GM15510 (cell line): ENCODE measurements around the gene USP53.

Source experiments
- POLR2A ChIP-seq: IDR thresholded peaks from 3 replicates; pipeline ENCODE4 v1.6.1; 2011; ENCODE audit warnings: borderline replicate concordance; ENCODE audit not compliant: insufficient read length; ENCODE audit errors: extremely low read depth

Gene USP53

GRCh38 chr4:119290598-119290997, 78.1 kb downstream of the USP53 start:
- no peak for TF ChIP-seq POLR2A

GRCh38 chr4:119296356-119296755, 83.8 kb downstream of the USP53 start:
- no peak for TF ChIP-seq POLR2A

DNA sequence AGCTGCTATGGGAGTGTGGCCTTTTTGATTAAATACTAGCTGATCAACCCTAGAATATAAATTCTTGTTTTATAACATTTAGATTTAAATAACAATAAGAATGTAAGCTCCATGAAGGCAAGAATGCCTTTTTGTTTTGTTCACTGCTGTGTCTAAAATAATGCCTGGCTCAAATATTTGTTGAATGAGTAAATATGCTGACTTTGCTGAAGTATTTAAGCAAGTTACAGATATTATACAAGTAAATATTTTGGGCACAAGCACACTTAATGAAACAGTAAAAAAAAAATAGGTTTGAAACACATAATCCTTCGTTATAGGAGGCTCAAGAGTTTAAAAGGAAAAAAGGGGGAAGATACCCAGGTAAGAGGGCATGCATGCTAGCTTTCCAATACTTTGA, 85.3 kb downstream of the USP53 start:
- no peak for TF ChIP-seq POLR2A

GRCh38 chr4:119299260-119299671, 86.8 kb downstream of the USP53 start:
- TF ChIP-seq POLR2A, result no peak

DNA sequence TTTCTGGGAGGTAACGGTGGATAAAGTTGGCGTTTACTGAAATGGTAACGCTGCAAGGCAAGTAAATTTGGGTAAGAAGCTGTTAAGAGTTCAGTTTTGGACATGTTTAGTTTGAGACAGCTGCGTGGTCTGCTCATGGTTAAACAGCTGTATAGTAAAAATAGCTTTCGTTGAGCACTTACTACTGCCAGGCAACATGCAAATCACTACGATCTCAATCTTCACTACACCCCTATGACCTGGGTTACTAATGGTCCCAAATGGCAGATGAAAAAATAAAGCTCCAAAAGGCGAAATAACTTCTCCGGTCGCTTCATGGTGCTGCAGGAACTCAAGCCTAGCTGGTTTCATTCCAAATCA, 87.2 kb downstream of the USP53 start:
- TF ChIP-seq POLR2A, result no peak

DNA sequence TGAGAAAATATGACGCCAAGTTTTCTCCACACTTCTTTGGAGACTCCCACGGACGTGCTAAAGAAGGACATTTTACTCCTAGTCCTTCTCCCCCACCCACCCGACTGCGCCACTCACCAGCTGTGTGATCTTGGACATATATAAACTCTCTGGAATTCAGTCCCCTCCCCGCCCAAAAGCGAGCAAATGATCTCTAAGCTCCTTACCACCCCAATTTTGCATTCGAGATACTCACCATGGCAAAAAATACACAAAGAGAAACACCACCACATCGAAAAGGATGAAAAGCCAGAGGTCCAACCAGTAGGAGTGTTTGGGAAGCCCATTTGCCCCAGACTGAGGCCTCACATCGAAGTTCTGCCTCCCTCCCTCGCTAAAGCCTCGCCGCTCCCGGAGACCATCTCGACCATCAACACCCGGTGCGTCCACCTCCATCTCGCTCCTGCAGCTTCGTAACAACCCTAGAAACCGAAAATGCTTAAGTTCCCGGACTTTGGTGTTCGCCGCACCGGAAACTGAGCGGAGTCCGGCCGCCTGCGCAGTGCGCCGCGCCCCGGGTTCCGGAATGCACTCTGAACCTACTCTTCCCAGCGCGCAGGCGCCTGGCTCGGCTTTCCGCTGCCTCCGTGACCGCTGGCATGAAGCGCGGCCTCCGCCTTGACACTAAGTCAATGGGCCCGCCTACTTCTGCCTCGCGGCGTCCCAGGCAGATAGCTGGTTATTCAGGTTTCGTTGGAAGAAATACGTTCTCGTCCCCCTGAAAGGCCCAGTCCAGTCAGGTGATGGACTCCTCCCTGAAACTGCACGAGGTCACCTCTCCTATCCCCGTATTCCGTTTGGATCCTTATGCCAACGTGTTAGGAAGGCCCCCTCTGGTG, 87.8 kb downstream of the USP53 start:
- TF ChIP-seq POLR2A, result peak; percentile 76

GRCh38 chr4:119302073-119302832, 89.7 kb downstream of the USP53 start:
- no peak for TF ChIP-seq POLR2A

GRCh38 chr4:119303587-119304305, 91.2 kb downstream of the USP53 start:
- TF ChIP-seq POLR2A, result no peak

GRCh38 chr4:119304431-119304830, 91.9 kb downstream of the USP53 start:
- no peak for TF ChIP-seq POLR2A

DNA sequence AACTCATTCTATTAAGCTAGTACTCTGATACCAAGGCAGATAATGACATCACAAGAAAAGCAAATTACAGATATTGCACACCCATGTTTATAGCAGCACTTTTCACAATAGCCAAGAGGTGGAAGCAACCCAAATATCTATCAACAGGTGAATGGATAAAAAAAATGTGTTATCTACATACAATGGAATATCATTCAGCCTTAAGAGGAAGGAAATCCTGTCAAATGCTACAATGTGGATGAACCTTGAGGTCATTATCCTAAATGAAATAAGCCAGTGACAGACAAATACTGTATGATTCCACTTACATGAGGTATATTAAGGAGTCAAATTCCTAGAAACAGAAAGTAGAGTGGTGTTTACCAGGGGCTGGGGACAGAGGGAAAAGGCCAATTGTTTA, 95.1 kb downstream of the USP53 start:
- no peak for TF ChIP-seq POLR2A

DNA sequence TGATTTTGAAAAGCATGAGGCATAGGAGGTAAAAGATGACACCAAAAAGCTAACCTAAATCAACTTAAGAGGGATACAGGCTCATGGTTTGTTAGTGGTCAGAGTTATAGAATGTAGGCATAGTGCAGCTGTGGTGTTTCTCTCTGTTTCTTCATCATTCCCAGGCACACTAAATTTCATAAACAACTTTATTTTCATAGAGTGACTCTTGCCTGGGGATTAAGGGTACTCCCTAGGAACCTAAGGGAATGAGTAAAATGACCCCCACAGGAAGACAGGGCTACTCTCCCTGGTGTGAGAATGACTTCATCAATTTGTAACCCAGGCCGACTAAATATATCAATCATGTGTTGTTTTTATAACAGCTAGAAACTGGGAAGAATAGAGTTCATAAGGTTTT, 98.3 kb downstream of the USP53 start:
- TF ChIP-seq POLR2A, result no peak

GRCh38 chr4:119313237-119313636, 100.7 kb downstream of the USP53 start:
- no peak for TF ChIP-seq POLR2A

DNA sequence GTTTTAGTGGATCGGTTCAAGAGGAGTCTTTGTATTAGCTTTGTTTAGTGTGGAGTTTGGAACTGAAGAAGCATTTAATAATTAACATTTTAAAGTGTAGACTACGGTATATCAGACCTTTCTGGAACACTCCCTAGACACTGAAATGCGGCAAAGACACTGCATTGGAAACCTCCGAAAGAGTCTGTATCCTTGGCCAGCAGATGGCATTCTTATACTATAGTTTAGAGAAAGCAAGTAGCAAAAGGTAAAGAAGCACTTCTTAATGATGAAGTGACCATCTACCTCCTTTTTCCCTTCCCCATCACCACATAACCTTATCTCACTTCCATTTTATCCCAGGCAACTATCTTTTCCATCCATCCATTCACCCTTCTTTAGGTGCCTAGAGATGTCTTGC, 101.8 kb downstream of the USP53 start:
- TF ChIP-seq POLR2A, result no peak

GRCh38 chr4:119315036-119315435, 102.5 kb downstream of the USP53 start:
- no peak for TF ChIP-seq POLR2A

- no peak for TF ChIP-seq POLR2A
These were observed 105.5 kb downstream of the USP53 start for GRCh38 chr4:119317990-119318389.

DNA sequence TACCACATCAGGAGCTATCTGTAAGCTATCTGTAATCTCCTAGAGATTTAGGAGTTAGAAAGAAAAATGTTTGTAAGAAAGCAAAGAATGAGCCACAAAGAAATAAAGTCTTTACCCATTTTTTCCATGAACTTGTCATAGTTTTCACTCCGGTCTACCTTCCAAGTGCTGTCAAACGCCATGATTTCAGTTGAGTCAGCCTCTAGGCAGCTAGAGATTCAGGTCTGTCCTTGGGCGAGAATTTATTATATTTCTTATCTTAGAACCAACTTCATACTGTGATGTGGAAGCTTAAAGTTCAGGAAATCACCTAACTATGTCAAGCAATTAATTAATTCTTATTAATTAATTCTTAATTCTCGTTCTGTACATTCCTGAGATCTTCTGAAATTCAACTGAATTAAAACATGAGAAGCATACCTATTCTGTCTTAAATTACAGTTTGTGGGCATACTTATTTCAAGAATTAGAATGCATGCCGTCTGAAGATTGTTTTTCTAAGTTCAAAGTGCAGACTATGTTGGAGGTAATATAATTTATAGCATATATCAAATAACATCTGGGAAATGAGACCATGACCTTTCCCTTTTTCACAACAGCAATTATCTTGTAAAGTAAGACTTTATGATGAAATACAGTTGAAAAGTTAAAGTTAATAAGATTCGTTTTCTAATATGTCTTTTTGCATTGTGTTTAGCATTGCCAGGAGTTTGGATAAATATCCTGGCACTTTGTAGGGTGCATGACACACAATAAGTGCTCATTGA, 109.6 kb downstream of the USP53 start, which contains the start of gene FABP2:
Gene FABP2 (minus strand): TSS at position 218 of the 767 bp plus-strand sequence. CDS start 36 bp downstream, at position 182.
- no peak for TF ChIP-seq POLR2A
